HEK293 (cell line): ENCODE data around the gene LEUTX.
A peak's percentile ranks its signal among the peaks of the same experiment; 100 is the strongest.

Experiments
- CTCF ChIA-PET: fragments of 350-600 bp; formaldehyde crosslinking; extraction: SDS; loops from one replicate; lab custom pipeline; 2021; ENCODE audit warnings: antibody characterized with exemption; lab: Yijun Ruan, JAX
- POLR2A ChIA-PET: fragments of 300-600 bp; formaldehyde crosslinking; extraction: SDS; loops from one replicate; lab custom pipeline; 2020; ENCODE audit warnings: antibody characterized with exemption, inconsistent platforms; lab: Yijun Ruan, JAX
- H3K27ac ChIP-seq: fragments of 200-500 bp; sonication (Bioruptor generic); 2 replicates; pipeline ENCODE4 v1.5.1; 2014; ENCODE audit warnings: low read depth, low read length, control low read depth, inconsistent platforms; ENCODE audit errors: extremely low read depth
- H3K36me3 ChIP-seq, 2 experiments: fragments of 200-500 bp in 1 of 2; sonication (Bioruptor generic) in 1 of 2; 1 replicate in 1 of 2; 2 replicates in 1 of 2; pipeline ENCODE4 v1.5.1; 2014 to 2017; ENCODE audit warnings: inconsistent platforms in 2 of 2, low read length in 2 of 2; ENCODE audit not compliant: control insufficient read depth in 2 of 2, insufficient read depth in 1 of 2
- H3K4me1 ChIP-seq: fragments of 200-500 bp; sonication (Bioruptor generic); 2 replicates; pipeline ENCODE4 v1.5.1; 2014; ENCODE audit warnings: mild to moderate bottlenecking, low read length, inconsistent platforms; ENCODE audit not compliant: control insufficient read depth, insufficient read depth
- H3K4me3 ChIP-seq: 2 replicates; pipeline ENCODE4 v1.5.1; 2011; ENCODE audit warnings: low read depth, mild to moderate bottlenecking, control low read depth, low read length, moderate library complexity
- H3K9me3 ChIP-seq: fragments of 200-500 bp; sonication (Bioruptor generic); 2 replicates; pipeline ENCODE4 v1.5.1; 2014; ENCODE audit warnings: low read depth, low read length, inconsistent platforms; ENCODE audit not compliant: control insufficient read depth, insufficient read depth
- BCL6B ChIP-seq: fragments of 450-650 bp; formaldehyde crosslinking; IDR thresholded peaks from 2 replicates; pipeline ENCODE4 v1.5.1; 2017; ENCODE audit warnings: missing biosample characterization, missing genetic modification characterization
- ELK4 ChIP-seq: IDR thresholded peaks from 2 replicates; pipeline ENCODE4 v1.6.1; 2011; ENCODE audit warnings: mild to moderate bottlenecking, low read depth, low read length, borderline replicate concordance
- INSM2 ChIP-seq: fragments of 450-650 bp; formaldehyde crosslinking; IDR thresholded peaks from 2 replicates; pipeline ENCODE4 v1.5.1; 2016; ENCODE audit warnings: missing biosample characterization, missing genetic modification characterization
- KLF8 ChIP-seq: fragments of 450-650 bp; formaldehyde crosslinking; IDR thresholded peaks from 2 replicates; pipeline ENCODE4 v1.5.1; 2016; ENCODE audit warnings: missing biosample characterization, missing genetic modification characterization
- SCRT1 ChIP-seq: fragments of 450-650 bp; formaldehyde crosslinking; IDR thresholded peaks from 2 replicates; pipeline ENCODE4 v1.5.1; 2016; ENCODE audit warnings: missing biosample characterization, missing genetic modification characterization, borderline replicate concordance
- SCRT2 ChIP-seq: fragments of 450-650 bp; formaldehyde crosslinking; IDR thresholded peaks from 2 replicates; pipeline ENCODE4 v1.5.1; 2016; ENCODE audit warnings: missing biosample characterization, missing genetic modification characterization
- TCF7L2 ChIP-seq: IDR thresholded peaks from 2 replicates; pipeline ENCODE4 v1.6.1; 2011; ENCODE audit warnings: low read depth, mild to moderate bottlenecking, inconsistent platforms, low read length, moderate library complexity, borderline replicate concordance
- WT1 ChIP-seq: fragments of 450-650 bp; formaldehyde crosslinking; IDR thresholded peaks from 2 replicates; pipeline ENCODE4 v1.5.1; 2016; ENCODE audit warnings: missing biosample characterization, missing genetic modification characterization
- ZFP3 ChIP-seq: fragments of 450-650 bp; formaldehyde crosslinking; IDR thresholded peaks from 2 replicates; pipeline ENCODE4 v1.5.1; 2016; ENCODE audit warnings: low read depth, missing biosample characterization, missing genetic modification characterization
- ZIC2 ChIP-seq: fragments of 450-650 bp; formaldehyde crosslinking; IDR thresholded peaks from 2 replicates; pipeline ENCODE4 v1.5.1; 2016; ENCODE audit warnings: missing biosample characterization, missing genetic modification characterization
- ZNF133 ChIP-seq: fragments of 450-650 bp; formaldehyde crosslinking; IDR thresholded peaks from 2 replicates; pipeline ENCODE4 v1.5.1; 2016; ENCODE audit warnings: missing biosample characterization, missing genetic modification characterization
- ZNF24 ChIP-seq: fragments of 450-650 bp; formaldehyde crosslinking; IDR thresholded peaks from 2 replicates; pipeline ENCODE4 v1.5.1; 2016; ENCODE audit warnings: missing biosample characterization, missing genetic modification characterization
- ZNF350 ChIP-seq: fragments of 450-650 bp; formaldehyde crosslinking; IDR thresholded peaks from 2 replicates; pipeline ENCODE4 v1.5.0; 2017; ENCODE audit warnings: missing biosample characterization, mild to moderate bottlenecking, missing genetic modification characterization
- ZNF366 ChIP-seq: fragments of 450-650 bp; formaldehyde crosslinking; conservative IDR thresholded peaks from 2 replicates; pipeline ENCODE4 v1.5.1; 2016; ENCODE audit warnings: missing biosample characterization, missing genetic modification characterization
- ZNF391 ChIP-seq: fragments of 450-650 bp; formaldehyde crosslinking; IDR thresholded peaks from 2 replicates; pipeline ENCODE4 v1.5.1; 2016; ENCODE audit warnings: low read depth, missing biosample characterization, missing genetic modification characterization, borderline replicate concordance
- ZNF426 ChIP-seq: fragments of 450-650 bp; formaldehyde crosslinking; IDR thresholded peaks from 2 replicates; pipeline ENCODE4 v1.5.1; 2017; ENCODE audit warnings: missing biosample characterization, missing genetic modification characterization, mild to moderate bottlenecking, inconsistent platforms, moderate library complexity
- ZNF48 ChIP-seq: fragments of 450-650 bp; formaldehyde crosslinking; IDR thresholded peaks from 2 replicates; pipeline ENCODE4 v1.5.1; 2016; ENCODE audit warnings: missing biosample characterization, missing genetic modification characterization
- ZNF571 ChIP-seq: fragments of 450-650 bp; formaldehyde crosslinking; IDR thresholded peaks from 2 replicates; pipeline ENCODE4 v1.5.0; 2017; ENCODE audit warnings: missing biosample characterization, missing genetic modification characterization
- ZNF600 ChIP-seq: fragments of 450-650 bp; formaldehyde crosslinking; IDR thresholded peaks from 2 replicates; pipeline ENCODE4 v1.5.1; 2016; ENCODE audit warnings: missing biosample characterization, missing genetic modification characterization
- ZNF654 ChIP-seq: fragments of 450-650 bp; formaldehyde crosslinking; IDR thresholded peaks from 2 replicates; pipeline ENCODE4 v1.5.1; 2016; ENCODE audit warnings: low read depth, missing biosample characterization, missing genetic modification characterization
- ZNF776 ChIP-seq: fragments of 450-650 bp; formaldehyde crosslinking; IDR thresholded peaks from 2 replicates; pipeline ENCODE4 v1.5.0; 2017; ENCODE audit warnings: missing biosample characterization, missing genetic modification characterization, borderline replicate concordance

LEUTX gene

GRCh38 chr19:39792999-39793546 lies 14.4 kb downstream of the LEUTX start (continued):
- TF ChIP-seq ZNF426 (tag by site-specific recombination) (no peak), ZNF133 (tag by site-specific recombination) (no peak), ZNF391 (tag by site-specific recombination) (peak; percentile 79; the same call in 1 of the 2 replicates), TCF7L2 (no peak), ZIC2 (tag by site-specific recombination) (peak; percentile 12; the same call in 1 of the 2 replicates), WT1 (tag by site-specific recombination) (no peak), ZFP3 (no peak), BCL6B (tag by site-specific recombination) (0 out of 2 replicates have a peak, but pooled peaks have one; percentile 19), SCRT2 (tag by site-specific recombination) (no peak), SCRT1 (no peak), INSM2 (tag by site-specific recombination) (no peak), ZNF571 (tag by site-specific recombination) (no peak), KLF8 (tag by site-specific recombination) (peak; percentile 64; the same call in 1 of the 2 replicates), ZNF366 (tag by site-specific recombination) (no peak), ZNF654 (tag by site-specific recombination) (peak; percentile 98), ZNF776 (tag by site-specific recombination) (no peak), ZNF24 (tag by site-specific recombination) (no peak), ELK4 (no peak), ZNF600 (tag by site-specific recombination) (peak; percentile 77)
- TF ChIP-seq, all 188 proteins: peak for 43

- POLR2A ChIA-PET = interaction anchor here (0.7 kb wide), 2 partner anchors 14 to 359 kb away, joined by 3 to 4 read pairs; partner anchors contain the start of gene RPS16
- Histone ChIP-seq H3K36me3 (peaks cover 0 to 10% of the 10 kb centered on the region in 2 experiments; a peak in 1 of 3 replicates), H3K9me3 (peaks cover 2% of the 10 kb centered on the region), H3K4me3 (no peak overlapping the region), H3K27ac (no peak overlapping the region), H3K4me1 (no peaks in the 10 kb centered on the region)
- CTCF ChIA-PET = interaction anchor here (0.6 to 8.8 kb wide), 12 partner anchors 11 to 1434 kb away, joined by 3 to 237 read pairs (median 4); partner anchors contain the start of genes FBL and PSMC4
- TF ChIP-seq ZNF48 (tag by site-specific recombination) = no peak
- no peak for TF ChIP-seq ZNF350 (tag by site-specific recombination)
These were observed 16.3 kb downstream of the LEUTX start for GRCh38 chr19:39795001-39795400.
